CD14-positive monocyte (primary cell): ENCODE measurements around the gene KIF26B. TPM values are rescaled to one million over a fixed set of nuclear protein-coding genes. Genes with fewer than 3 reads are reported as not detected.

Source experiments
- DNase-seq, 3 donors: peaks; one replicate each; pipeline ENCODE4 v3.0.0-alpha.2; 2011 to 2022
- H2AFZ ChIP-seq: 2 replicates; pipeline ENCODE4 v1.6.0; 2012; ENCODE audit warnings: mild to moderate bottlenecking, low read depth, low read length, inconsistent platforms; ENCODE audit not compliant: insufficient read depth, poor library complexity, severe bottlenecking
- H3K27ac ChIP-seq, 2 donors: 1 replicate in 1 of 2; 2 replicates in 1 of 2; pipeline ENCODE4 v1.5.1; 2012 to 2013; ENCODE audit warnings: low read length in 2 of 2, control low read depth in 1 of 2, inconsistent platforms in 1 of 2, low read depth in 1 of 2, mild to moderate bottlenecking in 1 of 2
- H3K27me3 ChIP-seq, 2 donors: one replicate each; pipeline versions ENCODE4 v1.6.0 to v1.6.1; 2011 to 2013; ENCODE audit warnings: low read length in 2 of 2; ENCODE audit not compliant: control insufficient read depth in 2 of 2, insufficient read depth in 2 of 2
- H3K36me3 ChIP-seq, 2 donors: replicated peaks in 1 of 2; 1 replicate in 1 of 2; 2 replicates in 1 of 2; pipeline versions ENCODE4 v1.5.1 to v1.6.1; 2012 to 2013; ENCODE audit warnings: low read length in 2 of 2, control low read depth in 1 of 2, inconsistent platforms in 1 of 2, mild to moderate bottlenecking in 1 of 2; ENCODE audit not compliant: insufficient read depth in 2 of 2, control insufficient read depth in 1 of 2
- H3K4me1 ChIP-seq, 2 donors: 1 replicate in 1 of 2; 2 replicates in 1 of 2; pipeline versions ENCODE4 v1.5.1 to v1.6.1; 2012 to 2013; ENCODE audit warnings: low read length in 2 of 2, control low read depth in 1 of 2, inconsistent platforms in 1 of 2, mild to moderate bottlenecking in 1 of 2, moderate library complexity in 1 of 2; ENCODE audit not compliant: insufficient read depth in 2 of 2, control insufficient read depth in 1 of 2
- H3K4me2 ChIP-seq: replicated peaks from 2 replicates; pipeline ENCODE3; 2012; ENCODE audit warnings: low read length, moderate library complexity, mild to moderate bottlenecking; ENCODE audit not compliant: poor library complexity, severe bottlenecking; ENCODE audit errors: extremely low read depth
- H3K4me3 ChIP-seq, 3 experiments: fragments of 200-600 bp in 1 of 3; sonication (generic) in 1 of 3; replicated peaks in 1 of 3; 1 replicate in 2 of 3; 2 replicates in 1 of 3; pipeline ENCODE4 v1.5.1; 2011 to 2013; ENCODE audit warnings: low read length in 3 of 3, mild to moderate bottlenecking in 3 of 3, control low read depth in 2 of 3, low read depth in 2 of 3, inconsistent platforms in 1 of 3, moderate library complexity in 1 of 3
- H3K79me2 ChIP-seq: 2 replicates; pipeline ENCODE4 v1.6.0; 2012; ENCODE audit warnings: mild to moderate bottlenecking, control low read depth, inconsistent platforms, low read length, moderate library complexity; ENCODE audit not compliant: insufficient read depth
- H3K9ac ChIP-seq: 2 replicates; pipeline ENCODE4 v1.6.0; 2017; ENCODE audit warnings: low read length, mild to moderate bottlenecking; ENCODE audit not compliant: insufficient read depth, poor library complexity, severe bottlenecking
- H3K9me3 ChIP-seq, 2 donors: replicated peaks in 1 of 2; 1 replicate in 1 of 2; 2 replicates in 1 of 2; pipeline versions ENCODE4 v1.5.1 to v1.6.1; 2012 to 2013; ENCODE audit warnings: low read length in 2 of 2, control low read depth in 1 of 2; ENCODE audit not compliant: control insufficient read depth in 1 of 2, insufficient read depth in 1 of 2
- H4K20me1 ChIP-seq: 2 replicates; pipeline ENCODE4 v1.6.0; 2012; ENCODE audit warnings: mild to moderate bottlenecking, low read length, control low read depth, moderate library complexity; ENCODE audit not compliant: insufficient read depth
- H3K27ac Mint-ChIP-seq, 7 donors: one replicate each; pipeline ENCODE4 v1.8.0; 2020; ENCODE audit warnings: mild to moderate bottlenecking in 7 of 7, mixed read lengths in 7 of 7, moderate library complexity in 6 of 7, inconsistent platforms in 2 of 7
- H3K27me3 Mint-ChIP-seq, 3 donors: one replicate each; pipeline ENCODE4 v1.8.0; 2021 to 2022; ENCODE audit warnings: low read depth in 3 of 3, mild to moderate bottlenecking in 3 of 3, mixed read lengths in 3 of 3, moderate library complexity in 3 of 3, inconsistent platforms in 1 of 3
- H3K36me3 Mint-ChIP-seq, 2 donors: one replicate each; pipeline ENCODE4 v1.8.0; 2020; ENCODE audit warnings: mixed read lengths in 2 of 2, inconsistent platforms in 1 of 2, mild to moderate bottlenecking in 1 of 2
- H3K4me1 Mint-ChIP-seq: one replicate; pipeline ENCODE4 v1.8.0; 2020; ENCODE audit warnings: mild to moderate bottlenecking, mixed read lengths
- H3K4me3 Mint-ChIP-seq, 2 donors: one replicate each; pipeline ENCODE4 v1.8.0; 2020; ENCODE audit warnings: mild to moderate bottlenecking in 2 of 2, mixed read lengths in 2 of 2, moderate library complexity in 1 of 2
- H3K9me3 Mint-ChIP-seq, 7 donors: one replicate each; pipeline ENCODE4 v1.8.0; 2020 to 2022; ENCODE audit warnings: mixed read lengths in 7 of 7, mild to moderate bottlenecking in 6 of 7, moderate library complexity in 6 of 7, inconsistent platforms in 2 of 7
- CTCF ChIP-seq: fragments of 200-600 bp; IDR thresholded peaks from one replicate; pipeline ENCODE4 v1.8.0; 2022; ENCODE audit warnings: antibody characterized with exemption, mild to moderate bottlenecking
- WGBS: methylation state at CpG from one replicate; pipeline ENCODE4 v1.1.5; 2013; ENCODE audit warnings: missing lambda C conversion rate; ENCODE audit not compliant: insufficient coverage; 5-methylcytosine and 5-hydroxymethylcytosine counted together
- intact Hi-C, 2 donors: fragments of 100-400 bp; cut with micrococcal nuclease; formaldehyde crosslinking; loops; one replicate each; pipeline versions ENCODE4 v1.15.0 to v1.15.1; 2023
- polyA plus RNA-seq, 3 donors: library from polyadenylated mRNA; depleted of rRNA in 1 of 3; unstranded in 2 of 3; stranded (reverse) in 1 of 3; fragments of 300-500 nt in 2 of 3; fragments of >200 nt in 1 of 3; fragmentation: Illumina TruSeq in 2 of 3; gene quantifications; 1 replicate in 2 of 3; 2 replicates in 1 of 3; pipeline ENCODE4 v1.2.3, GENCODE V29; 2012 to 2021

Gene KIF26B
- polyA plus RNA-seq, 3 donors = 0.01 to 0.05 TPM; not detected in 1

- Histone ChIP-seq H3K27me3 (no peaks in the 10 kb centered on the region), H3K79me2 (no peaks in the 10 kb centered on the region), H3K4me1 (peaks cover 7 to 16% of the 10 kb centered on the region in 2 donors), H3K27ac (no peak overlapping the region), H3K9me3 (no peaks in the 10 kb centered on the region), H3K4me3 (no peak overlapping the region), H3K36me3 (no peaks in the 10 kb centered on the region), H3K4me2 (no peak overlapping the region), H2AFZ (no peak overlapping the region), H3K9ac (no peak overlapping the region), H4K20me1 (no peaks in the 10 kb centered on the region)
- Mint-ChIP-seq H3K27ac (no peak overlapping the region), H3K27me3 (peaks cover 4 to 14% (median 13%) of the 10 kb centered on the region in 3 donors), H3K36me3 (no peaks in the 10 kb centered on the region), H3K9me3 (peaks cover 0 to 1% (median 0%) of the 10 kb centered on the region in 7 donors), H3K4me1 (peaks cover 17% of the 10 kb centered on the region), H3K4me3 (no peak overlapping the region)
- 86% methylated on average over 3 of the region's 4 CpGs for WGBS
- DNase-seq = no peak
- intact Hi-C loops = no loop called here
- no peak for TF ChIP-seq CTCF
Observed at GRCh38 chr1:245428681-245429080, 273.9 kb downstream of the KIF26B start.

GRCh38 chr1:245431706-245432105 lies 276.9 kb downstream of the KIF26B start:
- no peak overlapping the region for H3K4me2 ChIP-seq
- no peak for TF ChIP-seq CTCF
- Mint-ChIP-seq H3K36me3 (peaks cover 0 to 3% of the 10 kb centered on the region in 2 donors), H3K9me3 (peaks cover 0 to 3% (median 0%) of the 10 kb centered on the region in 7 donors), H3K4me3 (no peak overlapping the region), H3K27me3 (peaks cover 6 to 16% (median 7%) of the 10 kb centered on the region in 3 donors), H3K27ac (no peak overlapping the region), H3K4me1 (peaks cover 27% of the 10 kb centered on the region)
- H2AFZ ChIP-seq = no peak overlapping the region
- 100% methylated on average over 1 of the region's 3 CpGs for WGBS
- H3K79me2 ChIP-seq = no peaks in the 10 kb centered on the region
- intact Hi-C loops = no loop called here
- no peak for DNase-seq
- no peaks in the 10 kb centered on the region for H3K36me3 ChIP-seq
- no peak overlapping the region for H3K9ac ChIP-seq
- H4K20me1 ChIP-seq = no peaks in the 10 kb centered on the region
- H3K4me1 ChIP-seq = peaks cover 14 to 24% of the 10 kb centered on the region in 2 donors
- H3K4me3 ChIP-seq = no peak overlapping the region
- H3K27me3 ChIP-seq = no peaks in the 10 kb centered on the region
- H3K9me3 ChIP-seq = no peaks in the 10 kb centered on the region
- H3K27ac ChIP-seq = no peak overlapping the region
